CD14-positive monocyte (primary cell): ENCODE data around the gene GDF10. TPM values are rescaled to one million over a fixed set of nuclear protein-coding genes. Genes with fewer than 3 reads are reported as not detected.

Experiments used
- DNase-seq, 3 donors: peaks; one replicate each; pipeline ENCODE4 v3.0.0-alpha.2; 2011 to 2022
- H2AFZ ChIP-seq: 2 replicates; pipeline ENCODE4 v1.6.0; 2012; ENCODE audit warnings: mild to moderate bottlenecking, low read depth, low read length, inconsistent platforms; ENCODE audit not compliant: insufficient read depth, poor library complexity, severe bottlenecking
- H3K27ac ChIP-seq, 2 donors: 1 replicate in 1 of 2; 2 replicates in 1 of 2; pipeline ENCODE4 v1.5.1; 2012 to 2013; ENCODE audit warnings: low read length in 2 of 2, control low read depth in 1 of 2, inconsistent platforms in 1 of 2, low read depth in 1 of 2, mild to moderate bottlenecking in 1 of 2
- H3K27me3 ChIP-seq, 2 donors: one replicate each; pipeline versions ENCODE4 v1.6.0 to v1.6.1; 2011 to 2013; ENCODE audit warnings: low read length in 2 of 2; ENCODE audit not compliant: control insufficient read depth in 2 of 2, insufficient read depth in 2 of 2
- H3K36me3 ChIP-seq, 2 donors: replicated peaks in 1 of 2; 1 replicate in 1 of 2; 2 replicates in 1 of 2; pipeline versions ENCODE4 v1.5.1 to v1.6.1; 2012 to 2013; ENCODE audit warnings: low read length in 2 of 2, control low read depth in 1 of 2, inconsistent platforms in 1 of 2, mild to moderate bottlenecking in 1 of 2; ENCODE audit not compliant: insufficient read depth in 2 of 2, control insufficient read depth in 1 of 2
- H3K4me1 ChIP-seq, 2 donors: 1 replicate in 1 of 2; 2 replicates in 1 of 2; pipeline versions ENCODE4 v1.5.1 to v1.6.1; 2012 to 2013; ENCODE audit warnings: low read length in 2 of 2, control low read depth in 1 of 2, inconsistent platforms in 1 of 2, mild to moderate bottlenecking in 1 of 2, moderate library complexity in 1 of 2; ENCODE audit not compliant: insufficient read depth in 2 of 2, control insufficient read depth in 1 of 2
- H3K4me2 ChIP-seq: replicated peaks from 2 replicates; pipeline ENCODE3; 2012; ENCODE audit warnings: low read length, moderate library complexity, mild to moderate bottlenecking; ENCODE audit not compliant: poor library complexity, severe bottlenecking; ENCODE audit errors: extremely low read depth
- H3K4me3 ChIP-seq, 3 experiments: fragments of 200-600 bp in 1 of 3; sonication (generic) in 1 of 3; replicated peaks in 1 of 3; 1 replicate in 2 of 3; 2 replicates in 1 of 3; pipeline ENCODE4 v1.5.1; 2011 to 2013; ENCODE audit warnings: low read length in 3 of 3, mild to moderate bottlenecking in 3 of 3, control low read depth in 2 of 3, low read depth in 2 of 3, inconsistent platforms in 1 of 3, moderate library complexity in 1 of 3
- H3K79me2 ChIP-seq: 2 replicates; pipeline ENCODE4 v1.6.0; 2012; ENCODE audit warnings: mild to moderate bottlenecking, control low read depth, inconsistent platforms, low read length, moderate library complexity; ENCODE audit not compliant: insufficient read depth
- H3K9ac ChIP-seq: 2 replicates; pipeline ENCODE4 v1.6.0; 2017; ENCODE audit warnings: low read length, mild to moderate bottlenecking; ENCODE audit not compliant: insufficient read depth, poor library complexity, severe bottlenecking
- H3K9me3 ChIP-seq, 2 donors: replicated peaks in 1 of 2; 1 replicate in 1 of 2; 2 replicates in 1 of 2; pipeline versions ENCODE4 v1.5.1 to v1.6.1; 2012 to 2013; ENCODE audit warnings: low read length in 2 of 2, control low read depth in 1 of 2; ENCODE audit not compliant: control insufficient read depth in 1 of 2, insufficient read depth in 1 of 2
- H4K20me1 ChIP-seq: 2 replicates; pipeline ENCODE4 v1.6.0; 2012; ENCODE audit warnings: mild to moderate bottlenecking, low read length, control low read depth, moderate library complexity; ENCODE audit not compliant: insufficient read depth
- H3K27ac Mint-ChIP-seq, 7 donors: one replicate each; pipeline ENCODE4 v1.8.0; 2020; ENCODE audit warnings: mild to moderate bottlenecking in 7 of 7, mixed read lengths in 7 of 7, moderate library complexity in 6 of 7, inconsistent platforms in 2 of 7
- H3K27me3 Mint-ChIP-seq, 3 donors: one replicate each; pipeline ENCODE4 v1.8.0; 2021 to 2022; ENCODE audit warnings: low read depth in 3 of 3, mild to moderate bottlenecking in 3 of 3, mixed read lengths in 3 of 3, moderate library complexity in 3 of 3, inconsistent platforms in 1 of 3
- H3K36me3 Mint-ChIP-seq, 2 donors: one replicate each; pipeline ENCODE4 v1.8.0; 2020; ENCODE audit warnings: mixed read lengths in 2 of 2, inconsistent platforms in 1 of 2, mild to moderate bottlenecking in 1 of 2
- H3K4me1 Mint-ChIP-seq: one replicate; pipeline ENCODE4 v1.8.0; 2020; ENCODE audit warnings: mild to moderate bottlenecking, mixed read lengths
- H3K4me3 Mint-ChIP-seq, 2 donors: one replicate each; pipeline ENCODE4 v1.8.0; 2020; ENCODE audit warnings: mild to moderate bottlenecking in 2 of 2, mixed read lengths in 2 of 2, moderate library complexity in 1 of 2
- H3K9me3 Mint-ChIP-seq, 7 donors: one replicate each; pipeline ENCODE4 v1.8.0; 2020 to 2022; ENCODE audit warnings: mixed read lengths in 7 of 7, mild to moderate bottlenecking in 6 of 7, moderate library complexity in 6 of 7, inconsistent platforms in 2 of 7
- CTCF ChIP-seq: fragments of 200-600 bp; IDR thresholded peaks from one replicate; pipeline ENCODE4 v1.8.0; 2022; ENCODE audit warnings: antibody characterized with exemption, mild to moderate bottlenecking
- WGBS: methylation state at CpG from one replicate; pipeline ENCODE4 v1.1.5; 2013; ENCODE audit warnings: missing lambda C conversion rate; ENCODE audit not compliant: insufficient coverage; 5-methylcytosine and 5-hydroxymethylcytosine counted together
- intact Hi-C, 2 donors: fragments of 100-400 bp; cut with micrococcal nuclease; formaldehyde crosslinking; loops; one replicate each; pipeline versions ENCODE4 v1.15.0 to v1.15.1; 2023
- polyA plus RNA-seq, 3 donors: library from polyadenylated mRNA; depleted of rRNA in 1 of 3; unstranded in 2 of 3; stranded (reverse) in 1 of 3; fragments of 300-500 nt in 2 of 3; fragments of >200 nt in 1 of 3; fragmentation: Illumina TruSeq in 2 of 3; gene quantifications; 1 replicate in 2 of 3; 2 replicates in 1 of 3; pipeline ENCODE4 v1.2.3, GENCODE V29; 2012 to 2021

The GDF10 gene
- polyA plus RNA-seq, 3 donors: not detected

- no peaks in the 10 kb centered on the region for H3K27me3 ChIP-seq
- H3K79me2 ChIP-seq: no peaks in the 10 kb centered on the region
- no peaks in the 10 kb centered on the region for H3K4me1 ChIP-seq
- H3K27ac ChIP-seq: no peak overlapping the region
- H3K4me2 ChIP-seq: no peak overlapping the region
- Mint-ChIP-seq H3K27ac (peak overlapping the region in 2 of 7 donors; percentile 17 to 72), H3K4me3 (no peak overlapping the region), H3K4me1 (no peaks in the 10 kb centered on the region), H3K36me3 (no peaks in the 10 kb centered on the region), H3K9me3 (no peaks in the 10 kb centered on the region), H3K27me3 (peaks cover 0 to 2% (median 2%) of the 10 kb centered on the region in 3 donors)
- no peak for TF ChIP-seq CTCF
- H3K9me3 ChIP-seq: no peaks in the 10 kb centered on the region
- H3K36me3 ChIP-seq: no peaks in the 10 kb centered on the region
- H3K4me3 ChIP-seq: no peak overlapping the region
- intact Hi-C loops: no loop called here
- no peaks in the 10 kb centered on the region for H4K20me1 ChIP-seq
- H2AFZ ChIP-seq: no peak overlapping the region
- 100% methylated on average over 2 of the region's 3 CpGs for WGBS
- no peak overlapping the region for H3K9ac ChIP-seq
- no peak for DNase-seq
Measured at GRCh38 chr10:47362199-47362598, 62.2 kb downstream of the GDF10 start.

Other genes starting within 250 kb of the GDF10 start
- not detected for gene GDF2, start 22.3 kb downstream of the GDF10 start, polyA plus RNA-seq
- gene RBP3, start 48.2 kb downstream of the GDF10 start, polyA plus RNA-seq: not detected
- gene ZNF488, start 84.1 kb downstream of the GDF10 start, polyA plus RNA-seq: not detected
- 1 to 10 TPM in 1 of 3 donors, under 1 TPM in 2; 0.52 to 2.9 (median 0.97) TPM for gene ANXA8, start 183.9 kb downstream of the GDF10 start, polyA plus RNA-seq
- not detected for gene FAM25G, start 191.5 kb downstream of the GDF10 start, polyA plus RNA-seq
- gene AGAP9, start 223.4 kb downstream of the GDF10 start, polyA plus RNA-seq: 10 to 100 TPM in 1 of 3 donors, under 1 TPM in 1, not detected in 1; 0.24 to 11.2 TPM